Type B pancreatic cell (in vitro differentiated cells): ENCODE measurements around the gene GHRH. TPM values are rescaled to one million over a fixed set of nuclear protein-coding genes. Genes with fewer than 3 reads are reported as not detected.

Experiments used
- DNase-seq: peaks from one replicate; pipeline ENCODE4 v3.0.0; 2021; ENCODE audit warnings: mixed read lengths; ENCODE audit not compliant: unreplicated experiment; ENCODE audit errors: extremely low spot score
- H3K27ac Mint-ChIP-seq: 2 replicates; pipeline ENCODE4 v1.8.0; 2021; ENCODE audit warnings: mild to moderate bottlenecking, mixed read lengths
- H3K27me3 Mint-ChIP-seq: 2 replicates; pipeline ENCODE4 v1.8.0; 2021; ENCODE audit warnings: mixed read lengths
- H3K36me3 Mint-ChIP-seq: 2 replicates; pipeline ENCODE4 v1.8.0; 2021; ENCODE audit warnings: mixed read lengths
- H3K4me1 Mint-ChIP-seq: one replicate; pipeline ENCODE4 v1.8.0; 2021; ENCODE audit warnings: mixed read lengths; ENCODE audit not compliant: unreplicated experiment
- H3K4me3 Mint-ChIP-seq: 2 replicates; pipeline ENCODE4 v1.8.0; 2021; ENCODE audit warnings: mild to moderate bottlenecking, mixed read lengths
- H3K9me3 Mint-ChIP-seq: 2 replicates; pipeline ENCODE4 v1.8.0; 2021; ENCODE audit warnings: mixed read lengths
- CTCF ChIP-seq: fragments of 200-600 bp; sonication (generic); conservative IDR thresholded peaks from 2 replicates; pipeline ENCODE4 v1.5.0; 2021; ENCODE audit warnings: antibody characterized with exemption, mild to moderate bottlenecking
- total RNA-seq: library from RNA; stranded (reverse); gene quantifications from 2 replicates; pipeline ENCODE4 v1.2.1, GENCODE V29; 2021; ENCODE audit warnings: low replicate concordance

The GHRH gene
- total RNA-seq, 1 donor from 2014 or later: 0.77 TPM

GRCh38 chr20:37230200-37230599 lies 31.4 kb downstream of the GHRH start:
- Mint-ChIP-seq H3K4me1 (peaks cover 15% of the 10 kb centered on the region), H3K4me3 (no peak overlapping the region), H3K36me3 (peaks cover 51% of the 10 kb centered on the region), H3K27ac (no peak overlapping the region), H3K9me3 (no peaks in the 10 kb centered on the region), H3K27me3 (no peaks in the 10 kb centered on the region)
- no peak for TF ChIP-seq CTCF
- no peak for DNase-seq

GRCh38 chr20:37229357-37229756 lies 32.3 kb downstream of the GHRH start:
- no peak overlapping the region for H3K27ac Mint-ChIP-seq
- DNase-seq: no peak
- no peaks in the 10 kb centered on the region for H3K9me3 Mint-ChIP-seq
- H3K4me1 Mint-ChIP-seq: peaks cover 11% of the 10 kb centered on the region
- H3K27me3 Mint-ChIP-seq: no peaks in the 10 kb centered on the region
- H3K36me3 Mint-ChIP-seq: peaks cover 55% of the 10 kb centered on the region
- no peak for TF ChIP-seq CTCF
- H3K4me3 Mint-ChIP-seq: no peak overlapping the region

- Mint-ChIP-seq H3K4me3 (no peak overlapping the region), H3K27ac (no peak overlapping the region), H3K27me3 (no peaks in the 10 kb centered on the region), H3K36me3 (peaks cover 52% of the 10 kb centered on the region), H3K9me3 (no peaks in the 10 kb centered on the region), H3K4me1 (peaks cover 5% of the 10 kb centered on the region)
- DNase-seq: no peak
- TF ChIP-seq CTCF: no peak
Measured at GRCh38 chr20:37228656-37229055, 33.0 kb downstream of the GHRH start.

- Mint-ChIP-seq H3K36me3 (peaks cover 50% of the 10 kb centered on the region), H3K4me3 (no peak overlapping the region), H3K9me3 (no peaks in the 10 kb centered on the region), H3K27me3 (no peaks in the 10 kb centered on the region), H3K27ac (no peak overlapping the region), H3K4me1 (peaks cover 5% of the 10 kb centered on the region)
- TF ChIP-seq CTCF: no peak
- DNase-seq: no peak
Measured at GRCh38 chr20:37228082-37228481, 33.5 kb downstream of the GHRH start.

- Mint-ChIP-seq H3K36me3 (peaks cover 45% of the 10 kb centered on the region), H3K27me3 (no peaks in the 10 kb centered on the region), H3K9me3 (no peaks in the 10 kb centered on the region), H3K4me1 (no peaks in the 10 kb centered on the region), H3K4me3 (no peak overlapping the region), H3K27ac (no peak overlapping the region)
- DNase-seq: no peak
- no peak for TF ChIP-seq CTCF
Measured at GRCh38 chr20:37226889-37227288, 34.7 kb downstream of the GHRH start.

- H3K27me3 Mint-ChIP-seq: no peaks in the 10 kb centered on the region
- peaks cover 5% of the 10 kb centered on the region for H3K4me1 Mint-ChIP-seq
- TF ChIP-seq CTCF: no peak
- no peak overlapping the region for H3K27ac Mint-ChIP-seq
- no peak for DNase-seq
- no peaks in the 10 kb centered on the region for H3K9me3 Mint-ChIP-seq
- H3K4me3 Mint-ChIP-seq: no peak overlapping the region
- peaks cover 41% of the 10 kb centered on the region for H3K36me3 Mint-ChIP-seq
Measured at GRCh38 chr20:37225146-37225545, 36.5 kb downstream of the GHRH start.
